GM23338 (cell line): Measurements from ENCODE around the gene SERPINH1. TPM values are rescaled to one million over a fixed set of nuclear protein-coding genes. Genes with fewer than 3 reads are reported as not detected.
A peak's percentile ranks its signal among the peaks of the same experiment; 100 is the strongest.

Source experiments
- ATAC-seq: fragments of 200-7000 bp; cut with Tn5 transposase; 3 replicates; pipeline ENCODE4 v1.9.1; 2020
- DNase-seq: peaks from one replicate; pipeline ENCODE4 v3.0.0-alpha.2; 2015; ENCODE audit warnings: low spot score
- H2AFZ ChIP-seq: fragments of 200-600 bp; sonication (generic); 2 replicates; pipeline ENCODE4 v1.8.0; 2016; ENCODE audit warnings: antibody characterized with exemption, mild to moderate bottlenecking, moderate library complexity
- H3F3A ChIP-seq: fragments of 200-600 bp; sonication (generic); replicated peaks from 2 replicates; pipeline ENCODE4 v1.8.0; 2017; ENCODE audit warnings: antibody characterized with exemption, mixed run types, low read depth
- H3K27ac ChIP-seq: fragments of 200-600 bp; sonication (generic); 2 replicates; pipeline ENCODE4 v1.6.1; 2016; ENCODE audit warnings: low read depth
- H3K27me3 ChIP-seq: fragments of 200-600 bp; sonication (generic); 2 replicates; pipeline ENCODE4 v1.8.0; 2016; ENCODE audit warnings: mild to moderate bottlenecking, mixed run types, moderate library complexity; ENCODE audit not compliant: insufficient read depth
- H3K36me3 ChIP-seq: fragments of 200-600 bp; sonication (generic); 2 replicates; pipeline ENCODE4 v1.8.0; 2016; ENCODE audit warnings: mild to moderate bottlenecking; ENCODE audit not compliant: insufficient read depth
- H3K4me1 ChIP-seq: fragments of 200-600 bp; sonication (generic); 2 replicates; pipeline ENCODE4 v1.8.0; 2016; ENCODE audit warnings: mild to moderate bottlenecking, moderate library complexity; ENCODE audit not compliant: insufficient read depth
- H3K4me2 ChIP-seq: fragments of 200-600 bp; sonication (generic); 2 replicates; pipeline ENCODE4 v1.7.1; 2017; ENCODE audit warnings: mixed run types
- H3K4me3 ChIP-seq: fragments of 200-600 bp; sonication (generic); 2 replicates; pipeline ENCODE4 v1.6.1; 2016; ENCODE audit warnings: mixed run types
- H3K79me2 ChIP-seq: fragments of 200-600 bp; sonication (generic); replicated peaks from 2 replicates; pipeline ENCODE4 v1.8.0; 2017; ENCODE audit warnings: mild to moderate bottlenecking; ENCODE audit not compliant: insufficient read depth
- H3K9me2 ChIP-seq: fragments of 200-600 bp; sonication (generic); 2 replicates; pipeline ENCODE4 v1.8.0; 2017; ENCODE audit not compliant: insufficient read depth
- H4K20me1 ChIP-seq: fragments of 200-600 bp; sonication (generic); replicated peaks from 2 replicates; pipeline ENCODE4 v1.8.0; 2017; ENCODE audit warnings: mild to moderate bottlenecking; ENCODE audit not compliant: insufficient read depth
- H3K27ac Mint-ChIP-seq: 2 replicates; pipeline ENCODE4 v1.8.0; 2020; ENCODE audit warnings: inconsistent platforms, mild to moderate bottlenecking, moderate library complexity, mixed read lengths
- H3K27me3 Mint-ChIP-seq: 3 replicates; pipeline ENCODE4 v1.8.0; 2022; ENCODE audit warnings: low read depth, mild to moderate bottlenecking, moderate library complexity, mixed read lengths, inconsistent platforms; ENCODE audit not compliant: insufficient read depth, poor library complexity
- H3K36me3 Mint-ChIP-seq: 3 replicates; pipeline ENCODE4 v1.8.0; 2021; ENCODE audit warnings: low read depth, mild to moderate bottlenecking, inconsistent platforms, moderate library complexity, mixed read lengths
- H3K4me1 Mint-ChIP-seq: 3 replicates; pipeline ENCODE4 v1.8.0; 2020; ENCODE audit warnings: mild to moderate bottlenecking, inconsistent platforms, mixed read lengths
- H3K4me3 Mint-ChIP-seq: 3 replicates; pipeline ENCODE4 v1.8.0; 2021; ENCODE audit warnings: moderate library complexity, mild to moderate bottlenecking, inconsistent platforms, mixed read lengths
- H3K9me3 Mint-ChIP-seq: 3 replicates; pipeline ENCODE4 v1.8.0; 2020; ENCODE audit warnings: moderate library complexity, mild to moderate bottlenecking, inconsistent platforms, mixed read lengths
- CREB1 ChIP-seq: fragments of 250-450 bp; sonication (Bioruptor Pico); IDR thresholded peaks from 2 replicates; pipeline ENCODE4 v1.5.0; 2020; ENCODE audit warnings: low read depth, mild to moderate bottlenecking, moderate library complexity
- CTCF ChIP-seq, 2 experiments: fragments of 200-600 bp in 1 of 2; sonication (generic) in 1 of 2; conservative IDR thresholded peaks; 2 replicates each; pipeline versions ENCODE4 v1.5.1 to v1.6.1; 2016 to 2017; ENCODE audit warnings: antibody characterized with exemption in 2 of 2, low read depth in 2 of 2, mild to moderate bottlenecking in 2 of 2, moderate library complexity in 1 of 2
- ETS1 ChIP-seq: IDR thresholded peaks from 2 replicates; pipeline ENCODE4 v1.6.1; 2016; ENCODE audit warnings: antibody characterized with exemption
- EZH2phosphoT487 ChIP-seq: fragments of 200-600 bp; sonication (generic); IDR thresholded peaks from one replicate; pipeline ENCODE4 v1.8.1; 2018; ENCODE audit warnings: antibody characterized with exemption; ENCODE audit not compliant: unreplicated experiment
- JUNB ChIP-seq: IDR thresholded peaks from one replicate; pipeline ENCODE4 v1.6.1; 2016; ENCODE audit warnings: antibody characterized with exemption; ENCODE audit not compliant: unreplicated experiment
- NANOG ChIP-seq: IDR thresholded peaks from 2 replicates; pipeline ENCODE4 v1.6.1; 2016; ENCODE audit warnings: antibody characterized with exemption, borderline replicate concordance
- POLR2AphosphoS5 ChIP-seq: IDR thresholded peaks from 2 replicates; pipeline ENCODE4 v1.6.1; 2016; ENCODE audit warnings: antibody characterized with exemption, low read depth
- ZNF462 ChIP-seq: fragments of 250-450 bp; sonication (Bioruptor Pico); IDR thresholded peaks from 2 replicates; pipeline ENCODE4 v1.5.0; 2020; ENCODE audit warnings: mild to moderate bottlenecking, moderate library complexity
- polyA plus RNA-seq: library from polyadenylated mRNA; unstranded; fragments of >200 nt; fragmentation: Nextera tagmentation; extraction: Ambion mirVana; gene quantifications from 2 replicates; pipeline ENCODE4 v1.2.1, GENCODE V29; 2016
- total RNA-seq: library from RNA; depleted of rRNA; stranded (reverse); fragments of >200 nt; shearing (Covaris generic); gene quantifications from 2 replicates; pipeline ENCODE4 v1.2.3, GENCODE V29; 2014

Gene SERPINH1
- total and polyA plus RNA-seq, 2 experiments from 2014 or later = 238 to 1,217 TPM

GRCh38 chr11:75615751-75616150, 53.7 kb downstream of the SERPINH1 start:
- peaks cover 4% of the 10 kb centered on the region; the same call in 1 of the 2 replicates for H3K9me2 ChIP-seq
- Mint-ChIP-seq H3K9me3 (no peaks in the 10 kb centered on the region; the same call in 1 of the 3 replicates), H3K27ac (no peak overlapping the region), H3K4me1 (peaks cover 10% of the 10 kb centered on the region), H3K27me3 (peaks cover 8% of the 10 kb centered on the region), H3K36me3 (no peaks in the 10 kb centered on the region), H3K4me3 (no peak overlapping the region)
- peak; percentile 47 for ATAC-seq
- H3K36me3 ChIP-seq = no peaks in the 10 kb centered on the region
- no peaks in the 10 kb centered on the region for H3K27me3 ChIP-seq
- no peaks in the 10 kb centered on the region for H4K20me1 ChIP-seq
- no peak overlapping the region for H3K4me3 ChIP-seq
- TF ChIP-seq POLR2AphosphoS5 (no peak), CREB1 (CRISPR knock-in tag) (no peak), ZNF462 (CRISPR knock-in tag) (no peak), ETS1 (no peak), NANOG (no peak), JUNB (no peak), EZH2phosphoT487 (no peak), CTCF (conservative IDR thresholded peaks at IDR 0.05; ENCODE audit: low read depth in 2 of 2) (no peak)
- H3K4me2 ChIP-seq = no peak overlapping the region
- H3K4me1 ChIP-seq = no peaks in the 10 kb centered on the region; the same call in 1 of the 2 replicates
- H2AFZ ChIP-seq = no peak overlapping the region
- no peak for DNase-seq
- H3K79me2 ChIP-seq = no peaks in the 10 kb centered on the region
- H3F3A ChIP-seq = no peaks in the 10 kb centered on the region
- no peak overlapping the region for H3K27ac ChIP-seq
